Raji (cell line): ENCODE data around the gene CXCR6.

Experiments used
- POLR2A ChIP-seq: IDR thresholded peaks from 2 replicates; pipeline ENCODE4 v1.6.1; 2011; ENCODE audit warnings: low read depth, low read length, control low read depth; ENCODE audit not compliant: insufficient read depth

CXCR6 gene

GRCh38 chr3:45915059-45915439, 28.2 kb upstream of the CXCR6 start:
- no peak for TF ChIP-seq POLR2A

GRCh38 chr3:45915518-45916231, 27.6 kb upstream of the CXCR6 start:
- no peak for TF ChIP-seq POLR2A

GRCh38 chr3:45917146-45917898, 25.9 kb upstream of the CXCR6 start:
- no peak for TF ChIP-seq POLR2A

- TF ChIP-seq POLR2A = no peak
These were observed 21.9 kb upstream of the CXCR6 start for GRCh38 chr3:45921158-45922038.

- no peak for TF ChIP-seq POLR2A
These were observed 21.3 kb upstream of the CXCR6 start for GRCh38 chr3:45922039-45922326.

- TF ChIP-seq POLR2A = no peak
These were observed 20.2 kb upstream of the CXCR6 start for GRCh38 chr3:45922950-45923590.

- no peak for TF ChIP-seq POLR2A
These were observed 19.5 kb upstream of the CXCR6 start for GRCh38 chr3:45923755-45924154.

- no peak for TF ChIP-seq POLR2A
These were observed 15.4 kb upstream of the CXCR6 start for GRCh38 chr3:45927881-45928280.

- no peak for TF ChIP-seq POLR2A
These were observed 14.1 kb upstream of the CXCR6 start for GRCh38 chr3:45929042-45929679.

GRCh38 chr3:45931496-45931895, 11.8 kb upstream of the CXCR6 start:
- TF ChIP-seq POLR2A = no peak

GRCh38 chr3:45932112-45932511, 11.2 kb upstream of the CXCR6 start:
- no peak for TF ChIP-seq POLR2A

GRCh38 chr3:45933591-45933990, 9.7 kb upstream of the CXCR6 start:
- no peak for TF ChIP-seq POLR2A

GRCh38 chr3:45936261-45936660, 7.0 kb upstream of the CXCR6 start:
- TF ChIP-seq POLR2A = no peak

- no peak for TF ChIP-seq POLR2A
These were observed 5.8 kb upstream of the CXCR6 start for GRCh38 chr3:45937206-45938042.
